SU-DHL-6 (cell line): ENCODE results near the gene ERAL1.

Source experiments
- H2AFZ ChIP-seq: fragments of 200-600 bp; sonication (generic); 2 replicates; pipeline ENCODE4 v1.6.1; 2014; ENCODE audit warnings: low read depth, mild to moderate bottlenecking, moderate library complexity, mixed read lengths, antibody characterized with exemption, low read length; ENCODE audit not compliant: severe bottlenecking
- H3F3A ChIP-seq: fragments of 200-600 bp; shearing (Covaris generic); 2 replicates; pipeline ENCODE4 v1.6.0; 2016; ENCODE audit warnings: antibody characterized with exemption, mild to moderate bottlenecking; ENCODE audit not compliant: insufficient read depth
- H3K27ac ChIP-seq: fragments of 200-600 bp; sonication (generic); 2 replicates; pipeline ENCODE4 v1.5.1; 2016; ENCODE audit warnings: low read depth, mild to moderate bottlenecking, low read length, moderate library complexity, mixed read lengths
- H3K27me3 ChIP-seq: fragments of 200-600 bp; sonication (generic), shearing (Covaris generic); 2 replicates; pipeline ENCODE4 v1.6.0; 2014; ENCODE audit warnings: mild to moderate bottlenecking, low read length
- H3K36me3 ChIP-seq: fragments of 200-600 bp; sonication (generic); 2 replicates; pipeline ENCODE4 v1.6.1; 2014; ENCODE audit warnings: mild to moderate bottlenecking, low read length, mixed read lengths
- H3K4me2 ChIP-seq: fragments of 300-600, 200-600 bp; shearing (Covaris generic), sonication (generic); 2 replicates; pipeline ENCODE4 v1.6.0; 2014; ENCODE audit warnings: low read length, low read depth, mild to moderate bottlenecking; ENCODE audit not compliant: poor library complexity, severe bottlenecking
- H3K4me3 ChIP-seq: fragments of 200-600 bp; sonication (generic); 2 replicates; pipeline ENCODE4 v1.5.1; 2014; ENCODE audit warnings: antibody characterized with exemption, low read length, mild to moderate bottlenecking, mixed read lengths; ENCODE audit not compliant: insufficient read depth, poor library complexity, severe bottlenecking
- H3K79me2 ChIP-seq: fragments of 200-600 bp; sonication (generic); 2 replicates; pipeline ENCODE4 v1.6.1; 2014; ENCODE audit warnings: mild to moderate bottlenecking, low read length, moderate library complexity; ENCODE audit not compliant: insufficient read depth
- H3K9ac ChIP-seq: fragments of 200-600 bp; sonication (generic); 2 replicates; pipeline ENCODE4 v1.7.0; 2014; ENCODE audit warnings: mild to moderate bottlenecking, low read length
- H3K9me2 ChIP-seq: fragments of 200-600 bp; sonication (generic); replicated peaks from 2 replicates; pipeline ENCODE4 v1.6.1; 2014; ENCODE audit warnings: low read length; ENCODE audit not compliant: insufficient read depth
- H3K9me3 ChIP-seq: fragments of 200-600 bp; sonication (generic); 2 replicates; pipeline ENCODE4 v1.6.1; 2014; ENCODE audit warnings: low read length, mixed read lengths; ENCODE audit not compliant: insufficient read depth
- H4K20me1 ChIP-seq: fragments of 200-600 bp; sonication (generic); 2 replicates; pipeline ENCODE4 v1.6.1; 2014; ENCODE audit warnings: low read depth, mild to moderate bottlenecking, antibody characterized with exemption, low read length, moderate library complexity, mixed read lengths
- EZH2phosphoT487 ChIP-seq: fragments of 200-600 bp; sonication (generic), shearing (Covaris generic); conservative IDR thresholded peaks from 2 replicates; pipeline ENCODE4 v1.6.1; 2018; ENCODE audit warnings: mild to moderate bottlenecking, antibody characterized with exemption, low read length, moderate library complexity, mixed read lengths
- TF ChIP-seq, protein P1 (sequence below): fragments of 200-600 bp; sonication (generic); IDR thresholded peaks from one replicate; pipeline ENCODE4 v1.5.1; 2017; ENCODE audit warnings: antibody characterized with exemption, mild to moderate bottlenecking, low read length, moderate library complexity; ENCODE audit not compliant: insufficient read depth, poor library complexity, severe bottlenecking

The ERAL1 gene

DNA sequence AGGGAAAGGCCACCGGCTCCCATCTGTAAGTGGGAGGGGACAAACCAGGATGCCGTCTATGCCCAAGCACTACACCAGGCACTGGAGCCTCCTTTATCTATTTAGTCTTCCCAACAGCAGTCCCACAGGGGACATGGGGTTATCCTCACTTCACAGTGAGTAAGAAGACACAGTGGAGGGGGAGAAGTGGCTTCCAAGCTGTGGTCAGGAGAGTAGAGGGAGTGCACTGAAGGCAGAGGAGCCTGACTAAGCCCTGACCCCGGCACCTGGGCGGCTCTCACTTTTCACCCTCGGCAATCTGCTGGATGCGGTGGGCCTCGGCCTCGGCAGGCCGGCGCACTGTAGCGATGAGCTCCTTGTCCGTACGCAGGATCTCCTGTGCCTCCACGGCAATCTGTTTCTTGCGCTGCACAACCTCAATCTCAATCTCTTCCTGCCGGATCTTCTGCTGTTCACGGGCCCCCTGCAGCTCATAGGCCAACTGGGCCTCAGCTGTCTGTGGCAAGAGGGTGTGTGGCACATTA is 26.8 kb downstream of the ERAL1 start:
- H3K9me3 ChIP-seq: no peaks in the 10 kb centered on the region
- no peaks in the 10 kb centered on the region for H3F3A ChIP-seq
- H3K36me3 ChIP-seq: 0 out of 2 replicates have a peak, but pooled peaks cover 4% of the 10 kb centered on the region
- no peak overlapping the region for H3K4me2 ChIP-seq
- no peaks in the 10 kb centered on the region for H3K27me3 ChIP-seq
- no peaks in the 10 kb centered on the region for H3K79me2 ChIP-seq
- no peak for TF ChIP-seq EZH2phosphoT487
- TF ChIP-seq, protein P1, sequence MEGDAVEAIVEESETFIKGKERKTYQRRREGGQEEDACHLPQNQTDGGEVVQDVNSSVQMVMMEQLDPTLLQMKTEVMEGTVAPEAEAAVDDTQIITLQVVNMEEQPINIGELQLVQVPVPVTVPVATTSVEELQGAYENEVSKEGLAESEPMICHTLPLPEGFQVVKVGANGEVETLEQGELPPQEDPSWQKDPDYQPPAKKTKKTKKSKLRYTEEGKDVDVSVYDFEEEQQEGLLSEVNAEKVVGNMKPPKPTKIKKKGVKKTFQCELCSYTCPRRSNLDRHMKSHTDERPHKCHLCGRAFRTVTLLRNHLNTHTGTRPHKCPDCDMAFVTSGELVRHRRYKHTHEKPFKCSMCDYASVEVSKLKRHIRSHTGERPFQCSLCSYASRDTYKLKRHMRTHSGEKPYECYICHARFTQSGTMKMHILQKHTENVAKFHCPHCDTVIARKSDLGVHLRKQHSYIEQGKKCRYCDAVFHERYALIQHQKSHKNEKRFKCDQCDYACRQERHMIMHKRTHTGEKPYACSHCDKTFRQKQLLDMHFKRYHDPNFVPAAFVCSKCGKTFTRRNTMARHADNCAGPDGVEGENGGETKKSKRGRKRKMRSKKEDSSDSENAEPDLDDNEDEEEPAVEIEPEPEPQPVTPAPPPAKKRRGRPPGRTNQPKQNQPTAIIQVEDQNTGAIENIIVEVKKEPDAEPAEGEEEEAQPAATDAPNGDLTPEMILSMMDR: no peak
- no peak overlapping the region for H3K4me3 ChIP-seq
- H2AFZ ChIP-seq: no peak overlapping the region
- no peaks in the 10 kb centered on the region for H4K20me1 ChIP-seq
- H3K27ac ChIP-seq: no peak overlapping the region
- H3K9me2 ChIP-seq: no peaks in the 10 kb centered on the region
- H3K9ac ChIP-seq: no peak overlapping the region

DNA sequence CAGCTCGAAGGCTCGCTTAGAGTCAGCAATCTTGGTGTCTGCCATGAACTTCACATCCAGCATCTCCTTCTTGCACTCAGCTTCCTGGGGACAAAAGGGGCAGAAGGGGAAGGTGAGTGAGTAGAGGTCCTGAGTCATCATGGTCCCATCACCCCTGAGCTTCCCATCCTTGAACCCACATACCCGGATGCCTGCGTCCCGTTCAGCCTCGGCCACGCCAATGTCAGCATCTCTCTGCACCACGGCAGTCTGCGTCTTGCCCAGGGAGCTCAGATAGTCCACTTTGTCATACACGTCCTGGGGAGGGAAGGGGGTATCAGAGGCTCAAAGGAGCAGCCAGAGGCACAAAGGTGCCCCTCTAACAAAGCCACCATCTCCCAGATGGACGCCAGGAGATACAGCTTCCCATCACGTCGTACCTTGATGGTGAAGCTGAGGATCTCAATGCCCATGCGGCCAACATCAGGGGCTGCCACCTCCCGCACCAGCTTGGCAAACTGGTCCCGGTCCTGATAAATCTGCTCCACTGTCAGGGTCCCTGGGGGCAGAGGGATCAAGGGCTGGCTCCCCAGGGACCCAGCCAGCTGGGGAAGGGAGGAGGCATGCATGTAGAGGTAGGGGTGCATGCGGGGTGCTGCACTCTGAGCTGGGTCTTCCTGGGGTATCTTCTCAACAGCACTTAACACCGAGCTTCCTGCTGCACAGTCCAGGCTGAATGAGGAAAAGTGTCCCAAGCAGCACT is 27.5 kb downstream of the ERAL1 start:
- H4K20me1 ChIP-seq: no peaks in the 10 kb centered on the region
- H2AFZ ChIP-seq: no peak overlapping the region
- no peaks in the 10 kb centered on the region for H3K27me3 ChIP-seq
- no peaks in the 10 kb centered on the region for H3F3A ChIP-seq
- no peak overlapping the region for H3K4me3 ChIP-seq
- H3K9me2 ChIP-seq: no peaks in the 10 kb centered on the region
- no peaks in the 10 kb centered on the region for H3K79me2 ChIP-seq
- H3K4me2 ChIP-seq: no peak overlapping the region
- no peak overlapping the region for H3K9ac ChIP-seq
- TF ChIP-seq EZH2phosphoT487: no peak
- TF ChIP-seq, protein P1: no peak
- H3K27ac ChIP-seq: no peak overlapping the region
- H3K36me3 ChIP-seq: 0 out of 2 replicates have a peak, but pooled peaks cover 4% of the 10 kb centered on the region
- H3K9me3 ChIP-seq: no peaks in the 10 kb centered on the region

DNA sequence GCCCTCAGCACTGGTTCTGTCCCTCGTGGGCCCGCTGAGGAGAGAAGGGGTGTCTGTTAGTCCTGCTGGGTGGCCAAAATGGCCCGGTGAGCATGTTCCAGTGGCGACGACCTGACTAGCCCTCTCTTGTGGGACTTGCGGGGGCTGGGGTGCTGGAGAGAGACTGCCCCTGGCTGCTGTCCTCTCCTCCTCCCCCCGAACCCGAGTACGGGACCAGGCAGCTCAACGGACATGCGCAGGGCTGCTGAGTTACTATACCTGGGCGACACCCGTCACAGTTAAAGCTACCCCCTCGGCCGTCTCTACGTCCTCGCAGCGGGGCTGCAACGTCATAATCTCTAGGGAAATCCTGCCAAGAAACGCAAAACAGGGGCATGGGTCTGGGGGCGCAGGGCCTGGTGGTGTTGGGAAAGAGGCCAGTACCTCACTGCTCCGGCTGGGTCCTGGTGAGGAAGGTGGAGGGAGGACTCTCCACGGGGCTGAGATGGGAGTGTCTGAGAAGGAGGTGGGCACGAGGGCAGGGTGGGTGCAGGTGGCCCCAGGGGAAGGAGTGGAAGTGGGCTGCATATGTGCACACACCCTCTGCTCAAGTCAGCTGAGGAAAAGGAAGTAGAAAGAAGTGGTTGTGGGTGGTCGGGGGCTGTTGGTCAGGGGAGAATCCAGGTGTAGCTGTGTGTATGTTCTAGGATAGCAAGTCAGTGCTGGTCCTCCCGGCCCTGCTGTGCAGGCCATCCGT is 29.3 kb downstream of the ERAL1 start:
- Histone ChIP-seq H3K9ac (no peak overlapping the region), H3K4me2 (no peak overlapping the region), H3F3A (no peaks in the 10 kb centered on the region), H3K4me3 (no peak overlapping the region), H3K27me3 (no peaks in the 10 kb centered on the region), H3K9me3 (no peaks in the 10 kb centered on the region), H3K27ac (no peak overlapping the region), H3K9me2 (no peaks in the 10 kb centered on the region), H4K20me1 (no peaks in the 10 kb centered on the region), H3K36me3 (no peaks in the 10 kb centered on the region), H3K79me2 (no peaks in the 10 kb centered on the region), H2AFZ (no peak overlapping the region)
- TF ChIP-seq EZH2phosphoT487: no peak
- TF ChIP-seq, protein P1: no peak
